ENCODE data around the gene UPF1.

- TF ChIP-seq CTCF (IDR thresholded peaks at IDR 0.05 in 8 of 11, conservative IDR thresholded peaks at IDR 0.05 in 3 of 11) (no peak), POLR2A (IDR thresholded peaks at IDR 0.05) (no peak)
Measured at GRCh38 chr19:18896421-18896841, 64.7 kb downstream of the UPF1 start.

Data from spleen (tissue), 7 donors.